Cerebellar nuclear complex (tissue), 1 donor: ENCODE results near the gene OVOL2.
A peak's percentile ranks its signal among the peaks of the same experiment; 100 is the strongest.

Experiments used
- DNase-seq, 2 experiments: peaks; one replicate each; lab custom pipeline; 2025; lab: John Stamatoyannopoulos, UW

OVOL2 gene

GRCh38 chr20:18012901-18013300 lies 44.8 kb downstream of the OVOL2 start:
- no peak for DNase-seq

GRCh38 chr20:18011951-18012645 lies 45.6 kb downstream of the OVOL2 start:
- DNase-seq, result no peak

- DNase-seq, result no peak
Measured at GRCh38 chr20:18011482-18011881, 46.2 kb downstream of the OVOL2 start.

GRCh38 chr20:18009116-18009515 lies 48.6 kb downstream of the OVOL2 start:
- no peak for DNase-seq

DNA sequence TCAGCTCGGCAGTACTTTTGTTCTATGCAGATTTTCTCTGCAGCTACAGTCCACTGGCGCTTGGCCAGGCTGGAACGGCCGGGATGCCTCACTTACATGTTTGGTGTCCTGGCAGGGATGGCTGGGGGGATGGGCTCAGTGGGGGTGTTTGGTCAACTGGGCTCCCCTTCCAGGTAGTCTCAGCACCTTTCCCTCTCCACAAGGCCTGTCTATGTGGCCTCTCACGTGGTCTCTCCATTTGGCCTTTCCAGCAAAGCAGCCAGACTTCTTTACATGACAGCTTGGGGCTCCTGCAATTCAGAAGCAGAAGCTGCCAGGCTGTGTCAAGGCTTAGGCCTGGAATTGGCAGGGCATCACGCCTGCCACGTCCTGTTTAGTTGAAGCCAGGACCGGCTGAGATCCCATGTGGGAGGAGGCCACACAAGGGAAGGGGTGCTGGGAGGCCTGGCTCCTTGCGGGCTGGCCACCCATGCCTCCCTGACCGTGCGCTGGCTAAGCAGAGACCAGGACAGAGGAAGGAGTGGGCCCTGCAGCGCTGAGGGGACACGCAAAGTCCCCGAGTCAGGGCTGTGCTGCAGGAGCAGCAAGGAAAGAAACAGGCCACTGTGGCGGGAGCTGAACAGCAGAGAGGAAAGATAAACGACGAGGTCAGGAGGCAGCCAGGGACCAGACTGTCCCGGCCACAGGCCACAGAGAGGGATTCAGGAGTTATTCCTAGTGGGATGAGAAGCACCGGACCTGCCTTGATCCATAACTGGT lies 50.0 kb downstream of the OVOL2 start:
- DNase-seq, result peak; percentile 59 to 60

DNA sequence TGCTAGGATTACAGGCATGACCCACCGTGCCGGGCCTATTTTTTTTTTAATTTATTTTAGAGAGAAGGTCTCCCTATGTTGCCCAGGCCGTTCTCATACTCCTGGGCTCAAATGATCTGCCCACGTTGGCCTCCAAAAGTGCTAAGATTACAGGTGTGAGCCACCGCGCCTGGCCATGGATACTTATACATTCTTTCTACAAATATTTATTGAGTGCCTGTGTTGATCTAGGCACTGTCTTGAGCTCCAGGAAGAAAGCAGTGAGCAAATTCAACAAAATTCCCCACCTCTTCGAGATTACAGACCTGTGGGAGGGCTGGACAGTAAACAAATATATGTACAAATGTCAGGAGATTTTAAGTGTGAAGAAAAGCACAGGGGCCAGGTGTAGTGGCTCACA lies 51.0 kb downstream of the OVOL2 start:
- DNase-seq, result no peak

GRCh38 chr20:18005990-18006364 lies 51.7 kb downstream of the OVOL2 start:
- no peak for DNase-seq

- DNase-seq, result no peak
Measured at GRCh38 chr20:18005170-18005989, 52.3 kb downstream of the OVOL2 start.

DNA sequence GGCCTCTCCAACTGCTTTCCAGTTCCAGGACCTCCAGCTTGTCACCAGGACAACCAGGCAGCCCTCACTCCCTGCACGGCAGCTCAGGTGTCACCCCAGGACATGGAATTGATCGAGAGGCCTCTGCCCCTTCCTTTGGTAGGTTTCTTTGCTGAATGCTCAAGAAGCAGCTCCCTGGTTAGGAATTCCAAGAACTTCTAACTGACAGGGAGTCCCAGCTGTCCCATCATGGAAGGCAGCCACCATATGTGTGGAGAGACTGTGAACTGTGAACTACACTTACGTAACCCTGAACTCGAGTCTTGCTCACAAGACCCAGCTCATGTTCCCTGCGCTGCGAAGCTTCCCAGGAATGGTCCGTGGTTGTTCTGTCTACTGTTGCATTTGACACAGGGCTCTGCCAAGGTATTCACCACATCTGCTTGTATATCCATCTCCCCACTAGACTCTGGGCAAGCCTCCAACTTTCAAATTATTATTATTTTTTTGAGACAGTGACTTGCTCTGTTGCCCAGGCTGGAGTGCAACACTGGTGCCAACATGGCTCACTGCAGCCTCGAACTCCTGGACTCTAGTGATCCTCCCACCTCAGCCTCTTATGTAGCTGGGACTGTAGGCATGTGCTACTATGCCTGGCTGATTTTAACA lies 53.2 kb downstream of the OVOL2 start:
- DNase-seq, result no peak

GRCh38 chr20:18003897-18004296 lies 53.8 kb downstream of the OVOL2 start:
- DNase-seq, result no peak

- DNase-seq, result no peak
Measured at GRCh38 chr20:18001131-18001921, 56.4 kb downstream of the OVOL2 start.

DNA sequence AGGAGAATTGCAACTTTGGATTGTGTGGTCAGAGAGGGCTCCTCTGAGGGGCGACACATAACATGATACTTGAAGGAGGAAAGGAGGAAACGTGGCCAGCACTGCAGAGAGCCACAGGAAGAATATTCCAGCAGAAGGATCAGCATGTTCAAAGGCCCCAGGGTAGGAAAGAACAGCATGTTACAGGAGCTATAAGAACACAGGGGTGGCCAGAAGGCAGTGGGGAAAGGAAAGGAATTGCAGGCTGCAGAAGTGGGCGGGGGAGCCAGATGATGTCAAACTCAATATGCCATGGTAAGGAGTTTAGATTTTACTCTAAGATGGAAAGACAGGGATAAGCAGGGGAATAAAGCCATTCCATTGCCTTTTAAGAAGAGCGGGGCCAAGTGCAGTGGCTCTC lies 58.1 kb downstream of the OVOL2 start:
- DNase-seq, result no peak

DNA sequence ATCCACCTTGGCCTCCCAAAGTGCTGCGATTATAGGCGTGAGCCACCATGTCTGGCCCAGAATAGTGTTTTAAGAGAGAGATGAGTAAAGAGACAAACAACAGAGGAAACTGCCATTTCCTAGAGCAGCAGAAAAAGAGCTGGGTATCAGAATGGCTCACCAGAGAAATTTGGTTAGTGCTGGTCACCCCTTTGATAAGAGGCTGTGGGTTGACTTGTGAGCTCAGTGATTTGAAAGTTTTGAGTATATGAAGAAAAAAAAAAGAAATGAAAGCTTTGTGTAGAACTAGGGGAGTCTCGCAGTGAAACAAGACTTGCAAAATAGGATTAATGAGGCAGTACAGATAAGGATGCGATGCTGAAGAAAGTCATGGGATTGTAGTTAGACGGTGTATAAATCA lies 59.3 kb downstream of the OVOL2 start:
- DNase-seq, result no peak

DNA sequence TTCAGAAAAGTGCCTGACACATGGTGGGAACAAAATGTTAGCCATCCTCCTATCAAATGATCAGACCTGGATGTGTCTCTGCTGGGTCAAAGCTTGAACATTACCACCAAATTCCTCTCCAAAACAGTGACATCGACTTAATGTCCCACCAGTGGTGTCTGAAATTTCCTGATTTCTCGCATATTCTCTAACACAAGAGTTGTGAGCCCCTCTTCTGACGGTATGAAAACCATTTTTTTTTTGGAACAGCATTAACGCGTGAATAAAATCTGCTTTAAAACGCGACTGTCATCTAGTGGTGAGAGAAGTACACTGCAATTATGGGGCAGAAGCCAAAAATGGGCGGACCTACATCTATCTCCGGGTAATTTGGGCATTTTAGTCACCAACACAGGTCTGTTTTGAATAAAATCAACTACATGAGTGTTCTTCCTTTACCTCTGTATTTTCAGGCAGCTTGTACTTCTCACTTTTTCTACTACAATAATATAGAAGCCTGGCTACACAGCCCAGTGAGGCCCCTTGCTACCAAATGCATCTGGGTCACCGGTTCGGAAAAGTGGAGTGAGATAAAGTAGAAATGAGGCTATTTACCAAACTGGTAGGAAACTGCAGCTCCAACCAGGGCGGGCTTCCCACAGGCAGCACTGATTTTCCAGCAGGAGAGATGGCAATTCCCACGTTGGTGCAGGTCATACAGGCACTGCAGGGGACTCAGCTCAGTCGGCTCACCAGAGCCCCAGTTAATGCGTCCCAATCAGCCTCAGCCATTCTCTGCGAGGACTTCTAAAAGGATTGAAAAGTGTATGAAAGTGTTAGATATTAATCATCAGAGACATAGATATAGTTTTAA lies 61.5 kb downstream of the OVOL2 start:
- DNase-seq, result peak in 1 of 2 experiments; percentile 61

DNA sequence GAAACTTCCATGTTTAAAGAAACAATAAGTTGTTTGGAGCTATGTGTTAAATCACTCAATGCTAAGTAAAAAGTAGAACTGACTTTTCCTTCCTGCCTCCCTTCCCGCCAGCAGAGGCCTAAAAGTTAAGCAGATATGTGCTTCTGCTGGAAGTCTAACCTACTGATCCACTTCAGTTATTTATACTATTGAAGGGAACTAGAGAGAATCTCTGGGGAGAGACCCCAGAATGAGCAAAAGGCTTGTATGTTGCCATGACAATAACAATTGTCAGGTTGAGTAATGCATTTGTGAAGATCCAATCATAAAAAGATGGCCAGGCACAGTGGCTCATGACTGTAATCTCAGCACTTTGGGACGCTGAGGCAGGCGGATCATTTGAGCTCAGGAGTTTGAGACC lies 64.2 kb downstream of the OVOL2 start:
- DNase-seq, result no peak

DNA sequence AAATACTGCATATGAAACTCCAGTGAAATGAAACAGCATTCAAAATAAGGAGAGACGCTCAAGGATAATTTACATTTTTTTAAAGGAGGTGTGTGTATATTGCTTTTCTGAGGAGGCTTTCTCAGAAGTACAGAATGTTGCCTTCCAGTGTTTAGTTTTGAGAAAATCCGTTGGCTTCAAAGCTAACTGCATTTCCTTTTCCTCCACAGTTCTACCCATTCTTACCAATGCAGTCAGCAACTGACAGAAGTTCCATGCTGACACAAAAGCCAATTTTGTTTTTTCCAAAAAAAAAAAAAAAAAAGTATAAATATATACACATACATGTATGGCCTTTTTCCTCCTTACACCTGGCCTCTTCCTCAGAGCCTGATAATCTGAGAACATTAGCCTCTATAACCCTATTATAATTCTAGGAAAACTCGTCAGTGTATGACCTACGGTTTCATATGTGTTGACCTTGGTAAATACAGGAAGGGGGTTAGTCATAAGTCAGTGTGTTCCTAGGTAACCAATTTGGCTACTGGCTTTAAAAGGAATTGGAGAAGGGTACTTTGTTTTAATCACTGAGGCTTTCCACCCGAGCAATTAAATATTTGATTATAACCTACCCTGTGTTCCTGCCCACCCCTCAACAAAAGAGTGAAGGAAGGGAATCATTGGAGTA lies 64.7 kb downstream of the OVOL2 start:
- DNase-seq, result no peak

DNA sequence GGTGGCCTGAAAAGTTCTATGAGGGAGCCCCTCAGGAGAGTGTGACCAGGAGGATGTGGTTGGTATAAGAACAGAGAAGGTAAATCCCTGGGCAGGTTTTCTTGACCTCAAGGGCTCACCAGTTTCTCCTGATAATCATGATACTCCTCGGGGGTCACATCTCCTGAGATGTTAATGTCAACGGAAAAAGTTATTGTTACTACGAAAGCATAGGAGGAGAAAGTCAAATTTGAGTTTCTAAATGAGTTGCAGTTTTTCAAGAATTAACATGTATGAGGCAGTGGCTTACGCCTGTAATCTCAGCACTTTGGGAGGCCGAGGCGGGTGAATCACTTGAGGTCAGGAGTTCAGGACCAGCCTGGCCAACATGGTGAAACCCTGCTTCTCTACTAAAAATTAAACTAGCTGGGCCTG lies 65.5 kb downstream of the OVOL2 start:
- no peak for DNase-seq

- no peak for DNase-seq
Measured at GRCh38 chr20:17990278-17990972, 67.3 kb downstream of the OVOL2 start.

DNA sequence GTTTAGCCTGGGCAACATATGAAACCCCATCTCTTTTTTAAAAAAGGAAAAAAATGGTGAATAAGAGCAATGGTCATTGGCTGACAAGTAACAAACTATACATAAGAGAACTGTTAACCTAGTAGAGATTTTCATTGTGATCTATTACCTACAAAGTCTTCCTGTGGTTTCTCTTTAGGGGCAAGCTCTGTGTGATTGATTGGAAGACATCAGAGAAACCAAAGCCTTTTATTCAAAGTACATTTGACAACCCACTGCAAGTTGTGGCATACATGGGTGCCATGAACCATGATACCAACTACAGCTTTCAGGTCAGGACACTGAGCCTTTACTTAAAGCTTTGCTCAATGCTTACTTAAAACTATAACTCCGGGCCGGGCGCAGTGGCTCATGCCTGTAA lies 69.7 kb downstream of the OVOL2 start:
- no peak for DNase-seq
